Uterus (tissue), 4 donors: Measurements from ENCODE around the gene SLC9C1. TPM values are rescaled to one million over a fixed set of nuclear protein-coding genes. Genes with fewer than 3 reads are reported as not detected.

Experiments used
- DNase-seq, 2 donors: peaks; one replicate each; pipeline ENCODE4 v3.0.0-alpha.2; 2019 to 2020
- H3K27ac ChIP-seq, 2 donors: fragments of 200-600 bp; sonication (generic); 1 replicate in 1 of 2; 2 replicates in 1 of 2; pipeline ENCODE4 v1.5.1; 2016 to 2018
- H3K27me3 ChIP-seq, 2 donors: fragments of 200-600 bp; sonication (generic); one replicate each; pipeline ENCODE4 v1.5.1; 2018 to 2019; ENCODE audit warnings: control low read depth in 1 of 2
- H3K36me3 ChIP-seq, 2 donors: fragments of 200-600 bp; sonication (generic); one replicate each; pipeline ENCODE4 v1.5.1; 2019; ENCODE audit warnings: control low read depth in 1 of 2
- H3K4me1 ChIP-seq, 2 donors: fragments of 200-600 bp; sonication (generic); one replicate each; pipeline ENCODE4 v1.5.1; 2018 to 2019; ENCODE audit warnings: control low read depth in 1 of 2
- H3K4me3 ChIP-seq, 2 donors: fragments of 200-600 bp; sonication (generic); 1 replicate in 1 of 2; 2 replicates in 1 of 2; pipeline ENCODE4 v1.5.1; 2018 to 2019; ENCODE audit warnings: mild to moderate bottlenecking in 1 of 2
- H3K9me3 ChIP-seq, 2 donors: fragments of 200-600 bp; sonication (generic); one replicate each; pipeline ENCODE4 v1.5.1; 2019; ENCODE audit warnings: control low read depth in 1 of 2
- POLR2A ChIP-seq, 2 donors: fragments of 450-650 bp; IDR thresholded peaks; one replicate each; pipeline ENCODE4 v1.6.1; 2016; ENCODE audit warnings: antibody characterized with exemption in 2 of 2, mild to moderate bottlenecking in 1 of 2, moderate library complexity in 1 of 2
- intact Hi-C: fragments of 100-400 bp; cut with DNase I; formaldehyde crosslinking; loops from one replicate; pipeline ENCODE4 v1.15.1; 2023; ENCODE audit warnings: low total_unique reads
- total RNA-seq, 4 donors: library from RNA; depleted of rRNA in 3 of 4; stranded (reverse); fragments of >200 nt in 3 of 4; gene quantifications; one replicate each; pipeline versions ENCODE4 v1.1.0 to v1.2.4, GENCODE V29; 2014 to 2023
- TF ChIP-seq, protein P1 (sequence below), 4 experiments: fragments of 200-600 bp in 2 of 4; fragments of 450-650 bp in 2 of 4; sonication (generic) in 2 of 4; IDR thresholded peaks; one replicate each; pipeline ENCODE4 v1.5.1; 2016 to 2019; ENCODE audit warnings: antibody characterized with exemption in 4 of 4, mild to moderate bottlenecking in 2 of 4, moderate library complexity in 1 of 4
- donor health status: DM: yes; HTN: yes; CAD: no.

SLC9C1 gene
- total RNA-seq, 4 donors from 2014 or later, result 0.49 to 1.7 TPM; not detected in 2

DNA sequence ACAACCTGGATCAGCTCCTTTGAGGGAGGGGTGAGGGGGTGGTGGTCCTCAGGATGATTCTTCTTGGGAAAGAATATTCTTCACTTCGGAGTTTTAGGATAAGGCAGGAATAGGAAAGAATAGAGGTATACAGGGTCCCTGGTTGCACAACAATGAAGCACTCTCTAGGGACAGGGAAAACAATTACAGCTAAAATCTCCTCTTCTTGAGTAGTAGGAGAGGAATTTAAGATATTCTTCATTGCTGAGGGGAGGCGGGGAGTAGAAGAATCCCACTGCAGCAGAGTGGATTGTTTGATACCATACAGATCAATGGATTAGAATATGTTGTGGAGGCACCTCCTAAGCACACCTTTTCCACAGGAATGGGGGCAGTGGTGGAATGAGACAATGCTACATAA is 20.5 kb downstream of the SLC9C1 start:
- no peaks in the 10 kb centered on the region for H3K4me1 ChIP-seq
- intact Hi-C loops, result no loop called here
- TF ChIP-seq, protein P1, sequence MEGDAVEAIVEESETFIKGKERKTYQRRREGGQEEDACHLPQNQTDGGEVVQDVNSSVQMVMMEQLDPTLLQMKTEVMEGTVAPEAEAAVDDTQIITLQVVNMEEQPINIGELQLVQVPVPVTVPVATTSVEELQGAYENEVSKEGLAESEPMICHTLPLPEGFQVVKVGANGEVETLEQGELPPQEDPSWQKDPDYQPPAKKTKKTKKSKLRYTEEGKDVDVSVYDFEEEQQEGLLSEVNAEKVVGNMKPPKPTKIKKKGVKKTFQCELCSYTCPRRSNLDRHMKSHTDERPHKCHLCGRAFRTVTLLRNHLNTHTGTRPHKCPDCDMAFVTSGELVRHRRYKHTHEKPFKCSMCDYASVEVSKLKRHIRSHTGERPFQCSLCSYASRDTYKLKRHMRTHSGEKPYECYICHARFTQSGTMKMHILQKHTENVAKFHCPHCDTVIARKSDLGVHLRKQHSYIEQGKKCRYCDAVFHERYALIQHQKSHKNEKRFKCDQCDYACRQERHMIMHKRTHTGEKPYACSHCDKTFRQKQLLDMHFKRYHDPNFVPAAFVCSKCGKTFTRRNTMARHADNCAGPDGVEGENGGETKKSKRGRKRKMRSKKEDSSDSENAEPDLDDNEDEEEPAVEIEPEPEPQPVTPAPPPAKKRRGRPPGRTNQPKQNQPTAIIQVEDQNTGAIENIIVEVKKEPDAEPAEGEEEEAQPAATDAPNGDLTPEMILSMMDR (IDR thresholded peaks at IDR 0.05), result no peak
- TF ChIP-seq POLR2A (IDR thresholded peaks at IDR 0.05), result no peak

DNA sequence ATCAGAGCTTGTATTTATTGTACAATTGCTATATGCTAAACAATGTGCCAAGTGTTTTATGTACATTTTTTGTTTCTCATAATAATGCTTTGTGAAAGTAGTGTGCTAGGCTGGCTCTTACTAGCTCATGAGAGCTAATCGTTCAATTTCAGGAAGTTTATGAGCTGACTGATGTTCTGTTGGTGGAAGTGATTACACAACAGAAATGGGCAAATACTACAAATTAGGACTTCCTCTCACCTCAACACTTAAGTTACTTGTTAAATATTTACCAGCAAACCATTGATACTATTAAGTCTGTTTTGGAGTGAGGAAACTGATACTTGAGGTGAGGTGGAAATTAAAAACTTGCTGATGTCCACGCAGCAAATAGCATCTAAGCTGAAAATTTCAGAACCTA is 32.3 kb downstream of the SLC9C1 start:
- intact Hi-C loops, result loop anchor here (10.0 kb wide), 1 partner anchor 1297 kb away; no protein-coding TSS in a partner anchor

More for the DNA sequence above, 20.5 kb downstream of the SLC9C1 start:
- H3K27me3 ChIP-seq, result no peaks in the 10 kb centered on the region
- no peak overlapping the region for H3K4me3 ChIP-seq
- H3K9me3 ChIP-seq, result no peaks in the 10 kb centered on the region
- no peak for DNase-seq
- no peaks in the 10 kb centered on the region for H3K36me3 ChIP-seq
- no peak overlapping the region for H3K27ac ChIP-seq

DNA sequence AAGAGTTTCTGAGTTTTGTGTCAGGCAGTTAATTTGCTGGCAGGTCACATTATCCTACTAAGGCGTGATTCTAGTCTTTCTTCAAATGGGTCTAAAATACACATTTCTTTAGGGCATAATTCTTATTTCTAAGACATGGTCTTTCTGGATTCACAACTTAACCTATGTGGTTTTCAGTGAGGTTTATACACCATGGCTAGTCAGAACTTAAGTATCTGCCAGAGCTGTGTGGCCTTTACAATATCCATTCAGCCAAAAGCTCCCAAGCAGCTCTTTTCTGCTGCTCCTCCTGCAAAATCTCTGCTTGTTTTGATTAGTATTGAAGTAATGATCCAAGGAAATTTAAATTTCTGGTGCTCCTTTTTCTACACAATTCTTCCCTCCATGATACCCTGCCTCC is 33.5 kb downstream of the SLC9C1 start:
- TF ChIP-seq POLR2A (IDR thresholded peaks at IDR 0.05), result no peak
- TF ChIP-seq, protein P1 (IDR thresholded peaks at IDR 0.05), result no peak
- Histone ChIP-seq H3K36me3 (no peaks in the 10 kb centered on the region), H3K9me3 (no peaks in the 10 kb centered on the region), H3K4me3 (no peak overlapping the region), H3K27ac (no peak overlapping the region), H3K4me1 (no peaks in the 10 kb centered on the region), H3K27me3 (no peaks in the 10 kb centered on the region)
- DNase-seq, result no peak
- intact Hi-C loops, result loop anchor here (10.0 kb wide), 1 partner anchor 1296 kb away; no protein-coding TSS in a partner anchor

More for the DNA sequence above, 32.3 kb downstream of the SLC9C1 start:
- Histone ChIP-seq H3K27me3 (no peaks in the 10 kb centered on the region), H3K36me3 (no peaks in the 10 kb centered on the region), H3K4me3 (no peak overlapping the region), H3K9me3 (no peaks in the 10 kb centered on the region), H3K4me1 (no peaks in the 10 kb centered on the region), H3K27ac (no peak overlapping the region)
- TF ChIP-seq, protein P1 (IDR thresholded peaks at IDR 0.05), result no peak
- TF ChIP-seq POLR2A (IDR thresholded peaks at IDR 0.05), result no peak
- no peak for DNase-seq

DNA sequence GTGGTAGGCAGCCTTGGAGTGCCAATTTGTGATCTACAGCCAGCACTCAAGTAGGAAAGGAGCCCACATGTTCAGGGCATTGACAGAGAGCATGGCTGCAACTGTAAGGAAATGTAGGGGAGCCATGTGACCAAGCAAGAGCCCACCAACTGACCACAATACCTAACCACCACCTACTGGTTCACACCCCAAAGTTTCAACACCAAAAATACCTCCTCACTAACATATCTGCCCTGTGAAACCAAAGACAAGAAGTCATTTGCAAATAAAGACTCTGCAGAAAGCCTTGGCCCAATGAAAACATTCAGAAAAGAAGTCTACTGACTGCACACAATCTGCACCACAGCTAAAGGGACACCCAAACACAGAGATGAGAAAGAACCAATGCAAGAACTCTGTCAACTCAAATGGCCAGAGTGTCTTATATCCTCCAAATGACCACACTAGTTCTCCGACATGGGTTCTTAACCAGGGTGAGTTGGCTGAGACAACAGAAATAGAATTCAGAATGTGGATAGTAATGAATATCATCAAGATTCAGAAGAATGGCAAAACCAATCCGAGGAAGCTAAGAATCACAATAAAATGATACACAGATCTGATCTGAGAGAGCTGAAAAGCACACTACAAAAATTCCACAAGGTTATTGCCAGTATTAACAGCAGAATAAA is 40.6 kb downstream of the SLC9C1 start:
- Histone ChIP-seq H3K27ac (no peak overlapping the region), H3K4me3 (no peak overlapping the region), H3K9me3 (no peaks in the 10 kb centered on the region), H3K27me3 (no peaks in the 10 kb centered on the region), H3K36me3 (no peaks in the 10 kb centered on the region), H3K4me1 (no peaks in the 10 kb centered on the region)
- DNase-seq, result no peak
- no peak for TF ChIP-seq POLR2A (IDR thresholded peaks at IDR 0.05)
- TF ChIP-seq, protein P1 (IDR thresholded peaks at IDR 0.05), result no peak
- intact Hi-C loops, result no loop called here

DNA sequence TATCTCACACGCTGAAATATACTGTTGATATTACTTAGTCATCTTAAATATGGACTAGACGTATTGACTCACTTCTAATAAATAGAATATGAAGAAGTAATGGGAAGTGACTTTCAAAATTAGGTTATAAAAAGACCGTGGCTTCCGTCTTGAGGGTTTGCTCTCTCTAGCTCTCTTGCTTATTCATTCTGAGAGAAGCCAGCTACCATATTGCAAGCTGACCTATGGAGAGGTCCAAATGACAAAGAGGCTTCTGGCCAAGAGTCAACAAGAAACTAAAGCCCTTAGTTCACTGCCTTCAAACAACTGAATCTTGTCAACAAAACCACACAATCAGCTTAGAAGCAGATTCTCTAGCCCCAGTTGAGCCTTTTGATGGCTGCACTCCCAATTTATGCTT is 46.1 kb downstream of the SLC9C1 start:
- H3K27ac ChIP-seq, result no peak overlapping the region
- H3K9me3 ChIP-seq, result no peaks in the 10 kb centered on the region
- no peak overlapping the region for H3K4me3 ChIP-seq
- H3K4me1 ChIP-seq, result no peaks in the 10 kb centered on the region
- H3K36me3 ChIP-seq, result no peaks in the 10 kb centered on the region
- H3K27me3 ChIP-seq, result no peaks in the 10 kb centered on the region
- TF ChIP-seq, protein P1 (IDR thresholded peaks at IDR 0.05), result no peak
- TF ChIP-seq POLR2A (IDR thresholded peaks at IDR 0.05), result no peak
- intact Hi-C loops, result no loop called here
- no peak for DNase-seq
